ENCODE results near the gene ZNF57. TPM values are rescaled to one million over a fixed set of nuclear protein-coding genes. Genes with fewer than 3 reads are reported as not detected.
A peak's percentile ranks its signal among the peaks of the same experiment; 100 is the strongest.

ZNF57 gene
- total and polyA plus RNA-seq, 9 of the 15 experiments (the other 6 are each of a cell fraction or from before 2014, with no cell fraction given): 3.9 to 13.5 (median 7.8) TPM

GRCh38 chr19:2927032-2927430 is 26.3 kb downstream of the ZNF57 start (continued):
- TF ChIP-seq RAD21 (CRISPR knock-in tag; conservative IDR thresholded peaks at IDR 0.05 in 1 of 2, IDR thresholded peaks at IDR 0.05 in 1 of 2): no peak
- no peak for TF ChIP-seq NR3C1 (CRISPR knock-in tag; IDR thresholded peaks at IDR 0.05)
- TF ChIP-seq PTBP1 (IDR thresholded peaks at IDR 0.05; ENCODE audit: low read depth, low read length): no peak

GRCh38 chr19:2933490-2933910 is 32.8 kb downstream of the ZNF57 start:
- Histone ChIP-seq H3K4me2 (ENCODE audit: insufficient read depth, low read length) (no peak overlapping the region), H3K9ac (ENCODE audit: insufficient read depth in 1 of 2, low read depth in 2 of 2, low read length in 2 of 2) (no peak overlapping the region), H3K9me3 (replicated peaks; ENCODE audit: control insufficient read depth, insufficient read depth, low read depth, low read length) (peaks cover 40% of the 10 kb centered on the region), H3K4me1 (replicated peaks in 1 of 2; ENCODE audit: control insufficient read depth in 2 of 2, insufficient read depth in 2 of 2, low read length in 2 of 2) (no peaks in the 10 kb centered on the region), H3K27ac (ENCODE audit: extremely low read depth, low read depth, low read length) (no peak overlapping the region), H3K4me3 (no peak overlapping the region), H3K36me3 (ENCODE audit: control insufficient read depth, insufficient read depth, low read length) (peaks cover 54% of the 10 kb centered on the region), H3K9me1 (ENCODE audit: control insufficient read depth, insufficient read depth, low read length) (no peaks in the 10 kb centered on the region), H4K20me1 (replicated peaks; ENCODE audit: control insufficient read depth, insufficient read depth, low read length) (no peaks in the 10 kb centered on the region), H2AFZ (ENCODE audit: low read depth, low read length) (no peak overlapping the region), H3K79me2 (ENCODE audit: control insufficient read depth, insufficient read depth, low read length) (no peaks in the 10 kb centered on the region; the same call in 2 of the 3 replicates), H3K27me3 (ENCODE audit: control insufficient read depth in 2 of 2, insufficient read depth in 2 of 2, low read length in 2 of 2) (no peaks in the 10 kb centered on the region)
- in situ Hi-C loops (cut with MboI): no loop called here
- FAIRE-seq: no peak
- ATAC-seq: no peak
- no TSS peak for BruUV-seq (replicated peaks)
- CTCF ChIA-PET (ENCODE audit: low intra/inter-chr PET ratio): no interaction called here
- DNase-seq (ENCODE audit: extremely low read depth in 1 of 4, low spot score in 3 of 4): no peak
- 94% methylated on average over 18 of the region's 18 CpGs for WGBS (ENCODE audit: insufficient coverage, low coverage, missing lambda C conversion rate)
- intact Hi-C loops (cut with micrococcal nuclease): no loop called here
- POLR2A ChIA-PET: interaction anchor here (1.1 kb wide), 1 partner anchor 17 kb away, joined by 3 read pairs; no protein-coding TSS in a partner anchor
- TF ChIP-seq GTF2F1 (IDR thresholded peaks at IDR 0.05; ENCODE audit: low read depth, low read length) (0 out of 2 replicates have a peak, but pooled peaks have one; percentile 33), ZNF23 (CRISPR knock-in tag; IDR thresholded peaks at IDR 0.05) (no peak), DMBX1 (CRISPR knock-in tag; IDR thresholded peaks at IDR 0.05; ENCODE audit: borderline replicate concordance) (0 out of 2 replicates have a peak, but pooled peaks have one; percentile 23), KDM5B (IDR thresholded peaks at IDR 0.05; ENCODE audit: insufficient replicate concordance, low read depth, low read length) (no peak), HDAC6 (IDR thresholded peaks at IDR 0.05; ENCODE audit: low read depth, low read length) (peak; percentile 91; the same call in 1 of the 2 replicates), MTA3 (IDR thresholded peaks at IDR 0.05; ENCODE audit: borderline replicate concordance) (peak; percentile 93), ZNF445 (CRISPR knock-in tag; IDR thresholded peaks at IDR 0.05; ENCODE audit: low read depth) (peak; percentile 89; the same call in 1 of the 2 replicates), ZNF165 (CRISPR knock-in tag; IDR thresholded peaks at IDR 0.05; ENCODE audit: borderline replicate concordance) (no peak), TEAD4 (IDR thresholded peaks at IDR 0.05; ENCODE audit: low read length) (peak; percentile 63), TEAD4 (CRISPR knock-in tag; IDR thresholded peaks at IDR 0.05; ENCODE audit: borderline replicate concordance) (no peak)

All from K562 (cell line).